Embryonic facial prominence (tissue), 1 donor: ENCODE data around the gene CDH23.

ENCODE experiments used
- DNase-seq: peaks from one replicate; pipeline ENCODE4 v3.0.0-alpha.2; 2016; ENCODE audit errors: extremely low spot score

The CDH23 gene

DNA sequence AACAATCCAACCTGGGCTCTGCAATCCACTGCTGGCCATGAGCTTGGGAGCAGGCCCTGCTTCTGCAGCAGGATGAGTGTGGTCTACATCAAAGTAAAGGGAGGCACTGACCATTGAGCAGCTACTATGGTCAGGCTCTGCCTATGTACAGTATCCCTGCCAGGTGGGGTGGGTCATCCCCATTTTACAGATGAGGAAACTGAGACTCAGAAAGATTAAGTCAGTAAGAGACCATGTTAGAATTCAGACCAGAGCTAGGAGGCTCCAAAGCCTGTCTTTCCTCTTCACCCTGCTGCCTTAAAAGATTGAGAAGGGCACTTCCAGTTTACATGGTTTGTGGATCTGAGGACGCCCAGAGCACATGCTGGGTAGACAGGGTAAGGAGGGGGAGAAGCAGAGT, 27.1 kb upstream of the CDH23 start:
- DNase-seq: no peak

DNA sequence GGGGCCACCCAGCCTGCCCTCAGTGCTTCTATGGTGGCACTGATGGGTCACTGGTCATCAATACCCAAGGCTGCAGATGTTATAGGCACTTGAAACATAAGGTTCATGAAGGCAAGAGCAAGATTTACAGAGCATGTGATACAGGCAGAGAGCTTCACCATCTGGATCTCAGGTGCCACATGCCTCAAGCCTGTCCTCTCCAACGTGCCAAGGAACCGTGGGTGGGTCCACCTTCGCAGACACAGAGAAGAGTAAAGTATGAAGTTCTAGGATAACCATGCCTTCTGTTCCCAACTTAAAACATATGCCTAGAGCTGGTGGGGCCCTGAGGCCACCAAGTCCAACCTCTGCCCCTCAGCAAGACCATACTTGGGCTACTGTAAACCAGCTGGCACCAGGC, 26.7 kb upstream of the CDH23 start:
- no peak for DNase-seq

DNA sequence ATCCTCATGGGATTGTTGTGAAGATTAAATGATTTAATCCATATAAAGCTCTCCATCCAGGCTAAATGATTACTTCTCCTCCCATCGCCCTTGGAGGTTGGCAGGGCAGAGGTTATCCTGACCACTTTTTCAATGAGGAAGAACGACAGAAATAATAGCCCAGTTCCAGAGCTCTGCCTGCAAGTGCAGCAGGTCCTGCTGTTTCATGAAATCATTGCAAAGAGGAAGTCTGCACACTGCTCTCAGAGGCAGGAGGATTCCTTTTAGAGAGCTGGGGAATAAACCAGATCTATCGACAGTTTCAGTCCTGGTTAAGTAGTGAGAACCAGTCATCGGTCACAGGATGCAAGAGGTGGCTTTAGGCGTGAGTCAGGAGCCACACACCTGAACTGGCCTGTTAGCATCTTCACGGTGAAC, 25.0 kb upstream of the CDH23 start:
- DNase-seq: no peak

DNA sequence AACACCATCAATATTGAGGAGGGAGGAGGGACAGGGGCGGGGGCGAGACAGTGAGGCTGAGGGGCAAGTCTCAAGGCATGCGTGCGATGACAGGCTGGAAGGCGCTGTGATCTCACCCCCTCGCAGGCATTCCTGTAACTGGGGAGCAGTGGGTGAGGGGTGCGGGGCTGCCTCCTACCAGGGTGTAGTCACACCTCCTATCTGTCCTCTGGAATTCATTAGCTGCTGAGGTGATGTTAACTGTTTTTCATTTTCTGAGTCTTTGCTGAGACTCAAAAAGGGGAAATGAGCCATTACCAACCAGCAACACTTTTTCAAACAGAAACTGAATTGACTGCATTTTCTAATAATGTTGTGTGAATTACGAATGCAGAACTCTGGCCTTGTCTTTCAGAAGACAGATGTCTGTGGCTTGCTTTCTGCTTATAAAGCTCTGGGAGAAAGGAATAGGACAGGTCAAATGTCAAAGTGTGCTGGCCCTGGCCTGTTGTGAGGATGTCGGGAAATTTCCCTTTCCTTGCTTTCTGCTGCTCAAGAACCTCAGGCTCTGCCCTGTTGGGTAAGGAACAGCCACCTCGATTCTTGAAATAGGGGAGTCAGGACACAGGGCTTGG, 23.7 kb upstream of the CDH23 start:
- DNase-seq: no peak

DNA sequence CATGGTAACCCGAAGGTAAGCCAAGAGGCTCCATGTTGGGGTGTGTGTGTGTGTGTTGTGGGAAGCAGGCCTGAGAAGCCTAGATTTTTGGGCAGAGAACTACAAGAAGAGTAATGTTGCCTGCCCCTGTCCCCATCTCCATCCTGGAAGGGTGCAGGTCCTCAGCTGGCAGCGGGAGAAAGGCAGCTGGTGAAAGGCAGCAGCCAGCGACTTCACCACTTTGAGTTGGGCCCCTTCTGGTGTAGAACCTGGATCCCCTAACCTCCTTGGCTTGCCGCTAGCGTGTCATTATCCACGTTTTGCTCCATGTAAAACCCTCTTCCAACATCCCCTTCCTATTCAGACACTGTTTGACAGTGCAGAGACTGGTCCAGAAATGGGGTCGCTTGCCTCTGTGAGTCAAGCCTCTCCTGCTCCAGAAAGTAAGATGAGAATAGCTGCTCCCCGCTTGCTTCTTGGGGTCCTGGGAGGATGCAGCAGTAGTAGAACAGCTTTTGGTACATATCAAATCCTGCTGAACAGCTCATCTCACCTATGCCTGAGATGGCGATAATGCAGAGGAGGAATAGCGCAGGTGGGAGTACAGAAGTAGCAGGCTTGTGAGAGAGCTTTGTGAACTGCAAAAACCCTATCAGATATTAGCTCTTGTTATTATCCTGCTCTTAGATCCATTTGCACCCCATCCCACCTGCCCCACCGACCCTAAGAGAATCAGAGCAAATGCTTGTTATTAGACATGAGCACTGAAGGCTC, 22.1 kb upstream of the CDH23 start:
- DNase-seq: no peak

DNA sequence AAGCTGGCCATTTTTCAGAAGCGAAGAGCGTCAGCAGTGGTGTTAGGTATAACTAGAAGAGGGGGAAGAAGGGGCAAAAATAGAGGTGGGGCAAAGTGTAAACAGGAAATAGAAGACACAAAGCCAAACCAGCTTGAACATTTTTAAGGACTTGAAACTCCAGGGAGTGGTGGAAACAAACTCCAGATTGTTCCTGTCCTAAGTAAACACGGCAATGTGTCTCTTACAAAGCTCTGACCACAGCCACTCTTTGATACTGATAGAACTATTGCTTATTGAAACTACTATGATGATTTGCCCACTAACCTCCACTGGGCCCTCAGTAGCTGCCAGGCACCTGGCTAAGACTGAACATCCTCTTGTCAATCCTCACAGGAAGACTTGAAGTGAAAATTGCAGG, 20.8 kb upstream of the CDH23 start:
- DNase-seq: no peak

DNA sequence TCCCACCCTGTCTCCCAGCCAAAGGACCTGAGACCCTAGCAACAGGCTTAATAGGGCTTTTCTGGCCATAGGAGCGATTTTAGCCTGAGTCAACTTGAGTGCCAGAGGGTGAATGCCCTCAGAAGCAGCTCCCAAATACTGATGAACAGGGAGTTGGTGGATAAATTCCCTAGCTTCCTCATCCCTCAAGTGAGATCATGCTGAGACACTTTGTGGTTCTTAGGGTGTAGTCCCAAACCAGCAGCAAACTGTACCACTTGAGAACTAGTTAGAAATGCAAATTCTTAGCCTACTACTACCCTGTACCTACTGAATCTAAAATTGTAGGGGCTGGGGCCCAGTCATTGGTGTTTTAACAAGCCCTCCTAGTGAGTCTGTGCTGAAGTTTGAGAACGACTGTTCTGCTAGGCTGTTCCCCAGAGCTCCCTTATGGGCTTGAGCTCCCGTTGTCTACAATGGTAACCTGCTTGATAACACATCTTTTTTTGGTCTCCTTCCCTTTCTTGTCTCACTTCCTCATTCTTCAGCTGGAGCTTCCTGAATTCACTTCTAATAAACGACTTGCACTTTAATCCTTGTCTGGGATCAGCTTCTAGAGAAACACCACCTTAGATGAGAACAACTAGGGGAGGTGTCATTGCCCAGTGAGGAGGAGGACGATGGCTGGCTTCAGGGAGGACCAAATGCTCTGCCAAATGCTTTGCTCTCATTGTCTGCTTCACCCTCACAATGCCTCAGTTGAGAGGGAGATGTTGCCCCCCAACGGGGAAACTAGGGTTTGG, 18.2 kb upstream of the CDH23 start:
- DNase-seq: no peak

GRCh38 chr10:71379118-71379766, 17.5 kb upstream of the CDH23 start:
- no peak for DNase-seq

DNA sequence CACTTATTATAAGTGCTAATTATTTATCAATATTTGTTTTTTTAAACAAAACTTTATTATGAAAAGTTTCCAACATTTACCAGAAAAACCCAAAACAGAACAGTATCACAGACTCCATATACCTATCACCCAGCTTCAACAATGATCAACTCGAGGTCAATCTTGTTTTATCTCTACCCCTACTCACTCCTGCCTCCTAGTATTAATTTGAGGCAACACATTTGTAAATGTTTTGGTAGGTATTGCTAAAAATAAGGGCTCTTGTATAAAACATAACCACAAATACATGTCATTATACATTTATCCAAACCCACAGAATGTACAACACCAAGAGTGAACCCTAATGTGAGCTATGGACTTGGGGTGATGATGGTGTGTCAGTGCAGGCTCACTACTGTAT, 15.9 kb upstream of the CDH23 start:
- DNase-seq: no peak

DNA sequence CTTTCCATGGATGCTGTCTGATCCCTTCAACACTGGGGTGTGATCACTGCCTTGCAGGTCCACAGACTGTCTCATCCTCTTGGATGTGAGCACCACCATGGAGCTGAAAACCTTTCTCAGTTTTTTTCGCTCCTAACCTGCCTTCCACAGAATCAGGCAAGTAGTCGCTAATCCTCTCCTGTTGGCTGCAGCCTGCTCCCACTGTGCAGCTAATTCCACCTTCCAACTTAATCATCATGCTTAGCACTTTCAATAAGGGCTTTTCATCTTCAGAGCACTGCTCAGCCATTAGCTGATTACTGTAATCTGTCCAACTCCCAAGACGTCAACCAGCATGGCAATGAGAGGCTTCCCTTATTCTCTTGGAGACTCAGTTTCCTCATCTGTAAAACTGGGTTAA, 15.1 kb upstream of the CDH23 start:
- no peak for DNase-seq

- DNase-seq: no peak
Measured at GRCh38 chr10:71382028-71382427, 14.7 kb upstream of the CDH23 start.

GRCh38 chr10:71382757-71383156, 14.0 kb upstream of the CDH23 start:
- no peak for DNase-seq

GRCh38 chr10:71383972-71384687, 12.6 kb upstream of the CDH23 start:
- no peak for DNase-seq

- no peak for DNase-seq
Measured at GRCh38 chr10:71388171-71388570, 8.5 kb upstream of the CDH23 start.

- peak; percentile 52 for DNase-seq
Measured at GRCh38 chr10:71388583-71389310, 8.0 kb upstream of the CDH23 start.

GRCh38 chr10:71389768-71390460, 6.8 kb upstream of the CDH23 start:
- no peak for DNase-seq

- DNase-seq: no peak
Measured at GRCh38 chr10:71390461-71390835, 6.3 kb upstream of the CDH23 start.

DNA sequence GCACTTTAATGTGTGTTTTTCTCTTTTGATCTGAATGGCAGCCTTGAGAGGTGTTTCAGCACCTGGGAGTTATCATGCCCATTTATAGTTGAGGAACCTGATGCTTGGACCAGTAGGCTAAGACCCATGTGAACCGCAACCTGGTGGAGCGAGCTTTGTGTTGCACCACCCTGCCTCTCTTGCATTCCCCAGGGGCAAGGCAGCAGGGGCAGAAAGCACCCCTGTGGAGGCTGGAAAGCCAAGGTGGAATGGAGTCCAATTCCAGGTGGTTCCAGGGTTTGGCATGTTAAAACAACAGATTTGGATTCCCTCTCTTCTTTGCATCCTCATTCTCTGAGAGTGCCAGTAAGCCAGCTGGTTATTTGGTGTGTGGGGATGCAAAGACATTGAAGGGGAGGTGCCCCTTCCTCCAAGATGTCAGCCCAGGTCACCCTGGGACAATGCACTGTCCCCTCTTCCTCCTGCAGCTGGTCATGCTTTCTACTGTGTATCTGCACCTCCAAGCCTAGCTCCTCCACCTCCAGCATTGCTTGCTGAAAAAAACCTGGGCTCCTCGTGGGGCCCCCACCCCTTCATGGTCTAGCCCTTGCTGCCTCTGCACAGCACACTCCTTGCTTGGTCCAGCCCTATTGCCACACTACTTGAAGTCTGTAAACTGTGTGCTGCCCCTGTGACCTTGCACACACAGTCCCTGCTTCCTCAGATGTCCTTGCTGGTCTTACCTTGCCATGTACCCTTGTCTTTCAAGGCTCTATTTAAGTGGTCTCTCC, 5.6 kb upstream of the CDH23 start:
- DNase-seq: no peak

DNA sequence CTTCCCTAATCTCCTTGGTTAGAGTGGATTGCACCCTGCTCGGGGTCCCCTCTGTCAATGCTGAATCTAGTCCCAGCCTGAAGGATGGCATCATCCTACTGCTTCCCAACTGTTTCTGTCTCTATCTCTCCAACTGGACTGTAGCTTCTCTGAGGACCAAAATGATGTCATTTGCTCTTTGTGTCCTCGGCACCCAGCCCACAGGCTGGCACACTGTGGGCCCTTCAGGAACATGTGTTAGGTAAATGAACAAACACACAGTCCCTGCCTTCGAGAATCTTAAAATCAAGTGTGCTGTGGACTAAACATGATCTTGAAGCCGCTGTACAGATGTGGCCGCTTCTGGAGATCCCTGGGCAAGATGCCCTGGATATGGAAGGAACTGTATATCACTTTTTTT, 5.0 kb upstream of the CDH23 start:
- no peak for DNase-seq

GRCh38 chr10:71392292-71392691, 4.4 kb upstream of the CDH23 start:
- no peak for DNase-seq
